Esophagus squamous epithelium (tissue), 4 donors: ENCODE data around the gene UBE2L5.

Experiments used
- POLR2A ChIP-seq, 4 donors: fragments of 450-650 bp; IDR thresholded peaks; one replicate each; pipeline ENCODE4 v1.6.1; 2017; ENCODE audit warnings: antibody characterized with exemption in 4 of 4, mild to moderate bottlenecking in 4 of 4, moderate library complexity in 3 of 4
- TF ChIP-seq, protein P1 (sequence below), 6 experiments: fragments of 450-650 bp in 4 of 6; fragments of 200-600 bp in 2 of 6; sonication (generic) in 2 of 6; IDR thresholded peaks; one replicate each; pipeline ENCODE4 v1.5.1; 2016 to 2019; ENCODE audit warnings: antibody characterized with exemption in 6 of 6, mild to moderate bottlenecking in 4 of 6, moderate library complexity in 4 of 6

DNA sequence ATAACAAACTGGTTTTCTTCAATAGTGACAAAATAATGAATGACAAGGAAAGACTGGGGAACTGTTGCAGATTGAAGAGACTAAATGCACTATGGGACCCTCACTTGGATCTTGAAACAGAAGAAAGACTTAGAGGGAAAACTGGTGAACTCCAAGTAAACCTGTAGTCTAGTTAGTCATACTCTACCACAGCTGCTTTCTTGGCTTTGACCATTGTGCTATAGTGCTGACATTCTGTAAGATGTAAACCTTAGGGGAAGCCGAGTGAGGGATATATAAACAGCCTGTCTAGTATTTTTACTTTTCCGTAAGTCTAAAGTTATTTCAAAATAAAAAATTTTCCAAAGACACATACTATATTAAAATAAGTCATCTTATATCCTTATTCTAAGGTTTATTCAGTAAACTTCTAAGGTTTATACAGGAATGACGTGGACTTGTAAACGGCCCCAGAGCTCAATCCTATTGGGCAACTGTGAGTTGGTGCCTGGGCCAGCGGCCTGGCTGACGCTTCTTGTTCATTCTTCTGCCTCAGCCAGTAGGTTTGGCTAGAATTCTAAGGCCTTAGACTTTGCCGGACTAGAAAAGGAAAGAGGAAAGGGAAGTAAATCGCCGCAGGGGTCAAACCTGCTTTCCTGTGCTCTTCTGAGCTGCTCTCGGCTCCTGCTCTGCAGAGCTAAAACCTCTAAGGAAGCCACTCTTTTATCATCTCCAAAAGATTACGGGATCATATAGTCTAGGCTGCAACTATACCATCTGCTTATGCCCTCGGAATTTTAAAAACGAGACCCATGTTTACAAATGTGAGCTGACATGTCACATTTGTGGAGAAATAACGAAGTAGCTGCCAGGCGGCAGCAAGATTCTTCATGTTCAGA is 33.6 kb upstream of the UBE2L5 start:
- TF ChIP-seq POLR2A (IDR thresholded peaks at IDR 0.05), result no peak
- TF ChIP-seq, protein P1, sequence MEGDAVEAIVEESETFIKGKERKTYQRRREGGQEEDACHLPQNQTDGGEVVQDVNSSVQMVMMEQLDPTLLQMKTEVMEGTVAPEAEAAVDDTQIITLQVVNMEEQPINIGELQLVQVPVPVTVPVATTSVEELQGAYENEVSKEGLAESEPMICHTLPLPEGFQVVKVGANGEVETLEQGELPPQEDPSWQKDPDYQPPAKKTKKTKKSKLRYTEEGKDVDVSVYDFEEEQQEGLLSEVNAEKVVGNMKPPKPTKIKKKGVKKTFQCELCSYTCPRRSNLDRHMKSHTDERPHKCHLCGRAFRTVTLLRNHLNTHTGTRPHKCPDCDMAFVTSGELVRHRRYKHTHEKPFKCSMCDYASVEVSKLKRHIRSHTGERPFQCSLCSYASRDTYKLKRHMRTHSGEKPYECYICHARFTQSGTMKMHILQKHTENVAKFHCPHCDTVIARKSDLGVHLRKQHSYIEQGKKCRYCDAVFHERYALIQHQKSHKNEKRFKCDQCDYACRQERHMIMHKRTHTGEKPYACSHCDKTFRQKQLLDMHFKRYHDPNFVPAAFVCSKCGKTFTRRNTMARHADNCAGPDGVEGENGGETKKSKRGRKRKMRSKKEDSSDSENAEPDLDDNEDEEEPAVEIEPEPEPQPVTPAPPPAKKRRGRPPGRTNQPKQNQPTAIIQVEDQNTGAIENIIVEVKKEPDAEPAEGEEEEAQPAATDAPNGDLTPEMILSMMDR (IDR thresholded peaks at IDR 0.05), result no peak
